Activated naive CD8-positive, alpha-beta T cell (primary cell): ENCODE results near the gene NENF.
"Not testable (repeated sequence)": the region's sequence is repeated elsewhere in the genome, so short reads cannot be mapped to it uniquely, and the experiment has no call there.

ENCODE experiments used
- H3K27ac Mint-ChIP-seq: one replicate; pipeline ENCODE4 v1.8.0; 2021; ENCODE audit warnings: mixed read lengths
- H3K27me3 Mint-ChIP-seq: one replicate; pipeline ENCODE4 v1.8.0; 2021; ENCODE audit warnings: mixed read lengths
- H3K36me3 Mint-ChIP-seq: one replicate; pipeline ENCODE4 v1.8.0; 2021; ENCODE audit warnings: mixed read lengths
- H3K4me1 Mint-ChIP-seq: one replicate; pipeline ENCODE4 v1.8.0; 2021; ENCODE audit warnings: low read depth, mixed read lengths
- H3K4me3 Mint-ChIP-seq: one replicate; pipeline ENCODE4 v1.8.0; 2021; ENCODE audit warnings: mild to moderate bottlenecking, mixed read lengths
- H3K9me3 Mint-ChIP-seq: one replicate; pipeline ENCODE4 v1.8.0; 2021; ENCODE audit warnings: low read depth, mixed read lengths

NENF gene

DNA sequence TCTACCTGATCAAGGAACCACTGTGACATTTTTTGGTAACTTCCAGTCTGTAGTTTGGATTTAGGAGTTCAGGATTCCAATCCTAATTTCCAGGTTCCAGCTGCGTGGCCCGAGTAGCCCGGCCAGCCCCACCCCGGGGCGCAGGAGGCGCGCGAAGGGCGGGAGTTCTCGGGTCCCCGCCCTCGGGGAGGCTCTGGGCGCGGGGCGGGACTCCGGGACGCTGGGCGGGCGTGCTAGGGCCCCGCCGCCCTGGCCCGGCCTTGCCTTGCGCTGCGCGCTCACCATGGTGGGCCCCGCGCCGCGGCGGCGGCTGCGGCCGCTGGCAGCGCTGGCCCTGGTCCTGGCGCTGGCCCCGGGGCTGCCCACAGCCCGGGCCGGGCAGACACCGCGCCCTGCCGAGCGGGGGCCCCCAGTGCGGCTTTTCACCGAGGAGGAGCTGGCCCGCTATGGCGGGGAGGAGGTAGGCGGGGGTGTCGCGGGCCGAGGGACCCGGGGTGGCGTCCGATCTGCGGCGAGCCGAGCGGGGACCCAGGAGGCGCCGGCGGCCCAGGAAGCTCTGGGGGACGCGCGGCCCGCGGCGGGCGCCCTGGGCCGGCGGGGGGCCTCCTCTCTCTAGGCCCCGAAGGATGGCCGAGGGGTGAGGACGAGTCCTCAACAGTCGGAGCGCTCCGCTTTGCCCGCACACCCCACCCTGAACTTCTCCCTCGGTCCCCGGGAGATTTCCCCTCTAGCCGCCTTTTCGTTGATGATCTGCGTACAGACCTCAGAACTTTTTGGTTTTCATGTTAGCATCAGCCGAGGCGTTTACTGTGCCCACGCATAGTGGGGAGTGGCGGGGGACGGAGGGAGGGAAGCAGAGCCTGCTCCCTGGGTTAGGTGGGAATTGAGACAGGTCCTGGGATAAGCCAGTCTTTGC, at the start of gene NENF:
NENF (plus strand) TSS at position 260 of the 916 bp plus-strand sequence; CDS start at position 284, 24 bp downstream.
- H3K4me3 Mint-ChIP-seq, result peak within 1 kb of the TSS; percentile 82

DNA sequence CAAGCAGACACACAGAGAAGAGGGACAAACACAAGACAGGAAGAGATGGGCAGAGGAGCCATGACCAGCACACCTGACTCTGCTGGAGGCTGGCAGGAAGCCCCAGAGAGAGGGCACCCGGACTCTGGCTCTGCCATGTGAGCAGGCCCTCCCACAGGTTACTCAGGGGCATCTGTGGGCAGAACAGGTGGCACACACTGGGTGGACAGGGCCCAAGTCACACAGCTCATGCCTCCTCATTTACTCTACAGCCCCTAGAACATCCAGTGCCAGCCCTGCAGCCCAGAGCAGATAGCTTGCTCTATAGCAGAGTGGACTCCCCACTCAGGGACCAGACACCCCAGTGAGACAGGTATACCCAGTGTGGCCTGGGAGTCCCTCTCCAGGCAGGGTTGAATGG, 46.7 kb upstream of the NENF start:
- peaks cover 5% of the 10 kb centered on the region for H3K4me1 Mint-ChIP-seq
- no peak overlapping the region for H3K4me3 Mint-ChIP-seq
- no peaks in the 10 kb centered on the region for H3K9me3 Mint-ChIP-seq
- peaks cover 19% of the 10 kb centered on the region for H3K36me3 Mint-ChIP-seq
- H3K27me3 Mint-ChIP-seq, result no peaks in the 10 kb centered on the region
- no peak overlapping the region for H3K27ac Mint-ChIP-seq

More for the DNA sequence above, at the start of gene NENF:
- Mint-ChIP-seq H3K9me3 (no peaks in the 10 kb centered on the region), H3K27ac (peak within 1 kb of the TSS; percentile 61), H3K27me3 (no peaks in the 10 kb centered on the region), H3K36me3 (no peaks in the 10 kb centered on the region), H3K4me1 (peaks cover 30% of the 10 kb centered on the region)

DNA sequence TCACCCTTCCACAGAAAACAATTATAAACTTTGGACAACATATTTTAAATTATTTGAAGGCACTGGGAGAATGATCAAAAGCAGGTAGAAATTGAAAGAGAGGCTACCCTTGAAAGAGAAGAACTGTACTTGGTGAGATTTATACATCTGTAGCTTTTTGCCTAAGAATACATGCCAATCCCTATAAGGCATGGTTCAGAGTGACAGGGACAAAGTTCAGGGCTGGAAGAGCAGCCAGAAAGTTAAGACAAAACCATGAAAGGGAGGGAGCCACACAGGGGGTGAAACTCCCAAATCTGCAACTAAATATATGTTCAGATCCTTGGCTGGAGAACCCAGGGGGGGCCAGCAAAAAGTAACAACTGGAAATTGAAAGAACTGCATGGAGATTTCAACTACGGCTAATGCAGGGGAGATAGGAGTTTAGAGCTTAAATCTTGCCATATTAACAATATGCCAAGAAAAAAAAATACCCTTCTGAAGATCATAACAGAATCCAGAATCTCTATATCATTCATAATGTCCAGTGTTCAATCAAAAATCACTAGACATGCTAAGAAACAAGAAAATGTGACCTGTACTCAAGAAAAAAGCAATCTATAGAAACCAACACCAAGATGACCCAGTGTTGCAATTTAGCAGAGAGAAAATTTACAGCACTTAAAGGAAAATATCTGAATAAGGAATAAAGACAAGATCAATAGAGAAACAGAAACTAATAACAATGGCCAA, 43.6 kb upstream of the NENF start:
- Mint-ChIP-seq H3K9me3 (no peaks in the 10 kb centered on the region), H3K27me3 (no peaks in the 10 kb centered on the region), H3K27ac (no peak overlapping the region), H3K36me3 (peaks cover 27% of the 10 kb centered on the region), H3K4me3 (no peak overlapping the region), H3K4me1 (peaks cover 13% of the 10 kb centered on the region)

DNA sequence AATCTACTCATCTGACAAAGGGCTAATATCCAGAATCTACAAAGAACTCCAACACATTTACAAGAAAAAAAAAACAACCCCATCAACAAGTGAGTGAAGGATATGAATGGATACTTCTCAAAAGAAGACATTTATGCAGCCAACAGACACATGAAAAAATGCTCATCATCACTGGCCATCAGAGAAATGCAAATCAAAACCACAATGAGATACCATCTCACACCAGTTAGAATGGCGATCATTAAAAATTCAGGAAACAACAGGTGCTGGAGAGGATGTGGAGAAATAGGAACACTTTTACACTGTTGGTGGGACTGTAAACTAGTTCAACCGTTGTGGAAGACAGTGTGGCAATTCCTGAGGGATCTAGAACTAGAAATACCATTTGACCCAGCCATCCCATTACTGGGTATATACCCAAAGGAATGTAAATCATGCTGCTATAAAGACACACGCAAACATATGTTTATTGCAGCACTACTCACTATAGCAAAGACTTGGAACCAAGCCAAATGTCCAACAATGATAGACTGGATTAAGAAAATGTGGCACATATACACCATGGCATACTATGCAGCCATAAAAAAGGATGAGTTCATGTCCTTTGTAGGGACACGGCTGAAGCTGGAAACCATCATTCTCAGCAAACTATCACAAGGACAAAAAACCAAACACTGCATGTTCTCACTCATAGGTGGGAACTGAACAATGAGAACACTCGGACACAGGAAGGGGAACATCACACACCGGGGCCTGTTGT, 36.9 kb upstream of the NENF start:
- H3K4me1 Mint-ChIP-seq, result peaks cover 12% of the 10 kb centered on the region

DNA sequence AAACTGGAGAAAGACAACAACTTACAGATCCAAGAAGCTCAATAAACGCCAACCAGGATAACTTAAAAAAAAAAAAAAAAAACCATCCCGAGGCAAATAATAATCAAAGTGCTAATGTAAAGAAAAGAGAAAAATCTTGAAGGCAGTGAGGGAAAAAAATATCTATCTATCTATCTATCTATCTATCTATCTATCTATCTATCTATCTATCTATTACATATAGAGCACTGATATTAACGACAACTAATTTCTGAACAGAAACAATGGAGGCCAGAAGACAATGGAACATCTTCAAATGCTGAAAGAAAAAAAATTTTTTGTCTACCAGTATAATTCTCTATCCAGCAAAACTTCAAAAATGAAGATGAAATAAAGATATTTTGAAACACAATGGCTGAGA, 36.1 kb upstream of the NENF start:
- Mint-ChIP-seq H3K9me3 (peaks cover 4% of the 10 kb centered on the region), H3K4me3 (no peak overlapping the region), H3K27me3 (no peaks in the 10 kb centered on the region), H3K36me3 (peaks cover 34% of the 10 kb centered on the region), H3K27ac (no peak overlapping the region), H3K4me1 (peaks cover 12% of the 10 kb centered on the region)

More for the DNA sequence above, 36.9 kb upstream of the NENF start:
- not testable (repeated sequence) for H3K27me3 Mint-ChIP-seq, H3K4me3 Mint-ChIP-seq, H3K9me3 Mint-ChIP-seq, H3K27ac Mint-ChIP-seq
- H3K36me3 Mint-ChIP-seq, result peaks cover 36% of the 10 kb centered on the region

DNA sequence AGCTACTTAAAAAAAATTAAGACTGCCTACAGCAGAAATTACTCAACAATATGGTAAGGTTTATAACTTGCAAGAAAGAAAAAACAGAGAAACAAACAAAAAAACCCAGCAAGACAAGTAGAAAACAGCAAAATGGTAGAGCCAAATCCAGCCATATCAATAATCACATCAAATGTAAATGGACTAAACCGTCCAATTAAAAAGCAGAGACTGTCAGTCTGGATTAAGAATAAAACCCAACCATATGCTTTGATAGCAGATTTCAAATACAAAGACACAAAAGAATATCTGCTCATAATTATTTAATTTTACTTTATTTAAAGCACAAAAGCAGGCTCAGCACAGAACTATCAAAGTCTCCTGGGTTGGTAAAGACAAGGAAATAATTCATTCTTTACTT, 35.5 kb upstream of the NENF start:
- Mint-ChIP-seq H3K27ac (no peak overlapping the region), H3K36me3 (peaks cover 33% of the 10 kb centered on the region), H3K4me3 (no peak overlapping the region), H3K9me3 (peaks cover 4% of the 10 kb centered on the region), H3K4me1 (peaks cover 12% of the 10 kb centered on the region), H3K27me3 (no peaks in the 10 kb centered on the region)

DNA sequence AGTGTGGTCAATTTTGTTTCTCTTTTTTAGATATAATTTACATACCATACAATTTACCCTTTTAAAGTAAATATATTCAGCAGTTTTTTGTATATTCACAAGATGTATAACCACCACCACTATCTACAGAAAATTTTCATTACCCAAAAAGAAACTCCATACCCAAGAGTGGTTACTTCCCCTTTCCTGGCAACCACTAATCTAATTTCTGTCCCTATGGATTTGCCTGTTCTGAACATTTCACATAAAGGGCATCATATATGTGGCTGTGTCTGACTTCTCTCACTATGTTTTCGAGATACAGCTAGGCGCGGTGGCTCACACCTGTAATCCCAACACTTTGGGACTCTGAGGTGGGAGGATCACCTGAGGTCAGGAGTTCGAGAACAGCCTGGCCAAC, 31.7 kb upstream of the NENF start:
- Mint-ChIP-seq H3K4me1 (peaks cover 13% of the 10 kb centered on the region), H3K36me3 (peaks cover 35% of the 10 kb centered on the region), H3K27me3 (no peaks in the 10 kb centered on the region), H3K4me3 (no peak overlapping the region), H3K9me3 (peaks cover 4% of the 10 kb centered on the region), H3K27ac (no peak overlapping the region)

DNA sequence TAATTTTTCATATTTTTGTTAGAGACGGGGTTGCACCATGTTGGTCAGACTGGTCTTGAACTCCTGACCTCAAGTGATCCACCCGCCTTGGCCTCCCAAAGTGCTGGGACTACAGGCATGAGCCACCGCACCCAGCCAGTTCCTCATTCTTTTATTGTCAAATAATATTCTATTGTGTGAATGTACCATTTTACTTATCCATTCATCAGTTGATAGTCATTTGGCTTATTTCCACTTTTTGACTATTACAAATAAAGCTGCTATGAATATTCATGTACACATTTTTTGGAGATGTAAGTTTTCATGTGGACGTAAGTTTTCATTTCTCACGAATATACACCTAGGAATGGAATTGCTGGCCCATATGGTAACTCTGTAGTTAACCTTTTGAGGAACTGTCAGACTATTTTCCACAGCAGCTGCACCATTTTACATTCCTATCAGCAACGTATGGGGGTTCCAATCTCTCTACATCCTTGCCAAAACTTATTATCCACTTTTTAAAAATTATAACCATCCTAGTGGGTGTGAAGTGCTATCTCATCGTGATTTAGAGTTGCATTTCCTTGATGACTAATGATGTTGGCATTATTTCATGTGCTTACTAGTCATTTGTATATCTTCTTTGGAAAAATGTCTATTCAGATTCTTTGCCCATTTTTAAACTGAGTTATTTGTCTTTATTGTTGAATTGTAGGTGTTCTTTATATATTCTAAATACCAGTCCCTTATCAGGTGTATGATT, 30.7 kb upstream of the NENF start:
- Mint-ChIP-seq H3K9me3 (peaks cover 4% of the 10 kb centered on the region), H3K4me1 (peaks cover 13% of the 10 kb centered on the region), H3K27ac (no peak overlapping the region), H3K27me3 (no peaks in the 10 kb centered on the region), H3K36me3 (peaks cover 27% of the 10 kb centered on the region), H3K4me3 (no peak overlapping the region)

DNA sequence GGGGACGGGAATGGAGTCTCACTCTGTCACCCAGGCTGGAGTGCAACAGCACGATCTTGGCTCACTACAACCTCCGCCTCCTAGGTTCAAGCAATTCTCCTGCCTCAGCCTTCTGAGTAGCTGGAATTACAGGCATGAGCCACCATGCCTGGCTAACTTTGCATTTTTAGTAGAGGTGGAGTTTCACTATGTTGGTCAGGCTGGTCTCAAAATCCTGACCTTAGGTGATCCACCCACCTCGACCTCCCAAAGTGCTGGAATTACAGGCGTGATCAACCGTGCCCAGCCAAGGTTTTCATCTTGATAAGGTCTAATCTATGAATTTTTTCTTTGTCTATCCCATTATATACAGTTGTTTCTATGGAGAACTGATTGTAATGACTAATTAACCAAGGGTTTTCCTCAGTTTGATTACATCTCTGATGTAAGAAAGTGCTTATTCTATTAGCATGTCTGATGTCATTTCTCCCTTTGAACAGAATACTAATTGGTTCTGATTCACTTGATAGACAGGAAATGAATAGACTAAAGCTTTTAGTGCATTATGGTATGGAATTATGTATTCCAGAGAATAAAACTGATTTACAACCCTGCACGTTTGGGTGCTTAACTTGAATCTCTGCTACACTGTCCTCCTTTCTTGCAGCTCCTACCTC, 29.9 kb upstream of the NENF start:
- Mint-ChIP-seq H3K36me3 (peaks cover 26% of the 10 kb centered on the region), H3K4me3 (no peak overlapping the region), H3K4me1 (peaks cover 13% of the 10 kb centered on the region), H3K27me3 (no peaks in the 10 kb centered on the region), H3K27ac (no peak overlapping the region), H3K9me3 (no peaks in the 10 kb centered on the region)

DNA sequence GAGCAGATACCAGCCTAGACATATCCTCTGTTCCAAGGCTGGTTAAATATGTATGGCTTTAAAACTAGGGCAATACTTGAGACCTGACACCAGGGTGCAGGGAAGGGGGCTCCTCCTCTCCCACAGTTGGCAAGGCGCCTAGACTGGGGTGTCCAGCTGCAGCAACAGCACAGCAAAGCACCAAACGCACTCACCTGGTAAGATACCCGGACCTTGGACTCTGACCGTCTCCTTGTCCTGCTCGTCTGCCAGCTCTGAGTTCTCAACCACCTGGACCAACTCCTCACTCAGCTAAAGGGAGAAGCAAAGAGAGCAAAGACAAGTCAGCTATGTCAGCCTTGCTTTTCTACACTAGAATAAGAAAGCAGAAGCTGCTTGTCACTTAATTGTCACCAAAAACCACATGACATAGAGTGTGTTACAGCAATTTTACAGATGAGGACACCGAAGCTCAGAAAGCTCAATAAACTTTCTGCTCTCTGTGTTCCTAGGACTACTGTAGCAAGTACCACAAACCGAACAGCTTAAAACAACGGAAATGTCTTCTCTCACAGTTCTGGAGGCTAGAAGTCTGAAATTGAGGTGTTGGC, 22.4 kb upstream of the NENF start:
- no peaks in the 10 kb centered on the region for H3K27me3 Mint-ChIP-seq
- peaks cover 19% of the 10 kb centered on the region for H3K36me3 Mint-ChIP-seq
- H3K4me1 Mint-ChIP-seq, result peaks cover 36% of the 10 kb centered on the region
- H3K9me3 Mint-ChIP-seq, result no peaks in the 10 kb centered on the region
- no peak overlapping the region for H3K4me3 Mint-ChIP-seq
- no peak overlapping the region for H3K27ac Mint-ChIP-seq

DNA sequence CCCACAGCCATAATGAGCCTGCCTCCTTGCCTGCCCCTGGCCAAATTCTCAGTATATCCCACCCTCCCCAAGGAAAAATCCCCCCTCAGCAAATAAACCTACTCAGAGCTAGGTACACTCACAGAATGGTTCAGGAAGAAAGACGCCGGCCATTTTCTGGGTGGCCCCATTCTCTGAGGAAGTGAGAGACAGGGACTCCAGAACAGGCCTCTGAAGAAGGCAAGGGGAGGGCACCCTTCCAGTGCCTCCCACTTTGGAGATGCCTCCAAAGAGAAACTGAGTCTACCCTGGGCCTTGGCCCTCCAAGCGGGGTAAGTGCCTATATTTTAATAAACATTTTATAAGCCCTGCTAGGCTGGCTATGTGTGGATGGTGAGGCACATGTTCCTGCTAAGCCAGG, 20.3 kb upstream of the NENF start:
- Mint-ChIP-seq H3K9me3 (no peaks in the 10 kb centered on the region), H3K27ac (no peak overlapping the region), H3K4me1 (peaks cover 39% of the 10 kb centered on the region), H3K36me3 (peaks cover 16% of the 10 kb centered on the region), H3K4me3 (peak overlapping the region; percentile 99), H3K27me3 (no peaks in the 10 kb centered on the region)

DNA sequence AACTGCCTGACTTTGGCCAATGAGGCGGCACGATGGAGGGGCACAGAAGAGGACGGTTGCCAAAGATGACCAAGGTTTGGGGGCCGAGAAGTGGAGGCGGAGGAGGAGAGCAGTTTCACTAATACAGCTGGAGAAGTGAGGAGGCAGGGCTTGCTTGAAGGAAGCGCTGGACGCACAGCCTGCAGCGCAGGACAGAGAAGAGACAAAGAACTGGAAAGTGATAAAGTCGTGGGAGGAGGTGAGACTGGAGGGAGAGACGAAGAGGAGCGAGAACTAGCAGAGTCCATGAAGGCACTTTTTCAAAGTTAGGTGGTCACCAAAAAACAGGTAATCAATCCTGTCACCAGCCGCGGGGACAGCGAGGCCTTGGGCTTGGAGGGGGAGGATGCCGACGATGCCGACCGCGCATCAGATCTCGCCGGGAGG, 18.8 kb upstream of the NENF start:
- peak overlapping the region; percentile 99 for H3K4me3 Mint-ChIP-seq
- peaks cover 13% of the 10 kb centered on the region for H3K36me3 Mint-ChIP-seq
- no peaks in the 10 kb centered on the region for H3K27me3 Mint-ChIP-seq
- peak overlapping the region; percentile 82 for H3K27ac Mint-ChIP-seq
- peaks cover 39% of the 10 kb centered on the region for H3K4me1 Mint-ChIP-seq
- H3K9me3 Mint-ChIP-seq, result no peaks in the 10 kb centered on the region

DNA sequence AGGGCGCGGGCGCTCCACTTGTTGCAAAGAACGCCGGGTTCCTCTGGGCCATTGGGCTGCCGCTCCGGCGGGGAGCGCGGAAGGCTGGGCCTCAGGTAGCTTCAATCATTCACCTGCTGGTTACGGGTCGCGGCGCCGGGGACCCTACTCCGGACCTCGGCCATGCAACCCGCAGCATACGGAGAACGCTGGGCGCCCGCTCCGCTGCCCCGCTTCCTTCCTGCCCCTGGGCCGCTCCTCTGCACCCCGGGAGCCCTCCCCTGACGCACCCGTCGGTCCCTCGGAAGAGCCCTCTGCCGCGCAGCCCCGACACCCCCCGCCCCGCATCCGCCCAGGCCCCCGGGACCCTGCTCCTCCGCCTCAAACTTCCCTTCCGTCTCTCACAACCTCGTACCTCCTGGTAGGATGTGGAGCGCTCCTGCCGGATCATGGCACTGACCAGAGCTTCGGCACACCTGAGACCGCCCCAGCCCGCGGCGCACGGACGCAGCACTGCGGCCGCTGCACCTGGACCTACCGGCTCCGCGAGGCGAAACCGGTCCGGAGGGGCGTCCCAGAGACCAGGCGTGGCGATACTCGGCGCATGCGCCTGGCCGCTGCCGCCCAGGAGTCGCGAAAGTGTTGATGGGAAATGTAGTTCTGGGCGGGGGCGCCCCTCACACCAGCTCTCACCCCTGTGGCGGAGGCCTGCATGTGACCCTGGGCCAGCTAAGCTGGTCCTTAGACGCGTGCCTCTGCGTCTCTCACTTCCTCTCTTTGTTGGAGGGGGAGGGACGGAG, 18.2 kb upstream of the NENF start, which contains the start of gene PACC1:
PACC1 (minus strand) TSS at position 559 of the 779 bp plus-strand sequence; CDS start at position 430, 129 bp downstream.
- H3K4me1 Mint-ChIP-seq, result peaks cover 39% of the 10 kb centered on the region
- no peaks in the 10 kb centered on the region for H3K9me3 Mint-ChIP-seq
- peak within 1 kb of the TSS; percentile 95 for H3K27ac Mint-ChIP-seq

More for the DNA sequence above, 18.2 kb upstream of the NENF start, which contains the start of gene PACC1:
- H3K27me3 Mint-ChIP-seq, result no peaks in the 10 kb centered on the region
- peaks cover 8% of the 10 kb centered on the region for H3K36me3 Mint-ChIP-seq
- peak within 1 kb of the TSS; percentile 99 for H3K4me3 Mint-ChIP-seq
